Activated CD4-positive, alpha-beta T cell treated with anti-CD3 and anti-CD28 coated beads for 36 hours (primary cell): ENCODE measurements around the gene ZNF554. TPM values are rescaled to one million over a fixed set of nuclear protein-coding genes. Genes with fewer than 3 reads are reported as not detected.

Experiments
- ATAC-seq: fragments of 200-7000 bp; cut with Tn5 transposase; one replicate; pipeline ENCODE4 v1.10.0; 2021; ENCODE audit warnings: mild to moderate bottlenecking, moderate library complexity
- CTCF ChIA-PET: fragments of 350-600 bp; sonication (Branson Sonifier 250); formaldehyde crosslinking; loops from one replicate; lab custom pipeline; 2021; ENCODE audit warnings: antibody characterized with exemption; lab: Charles Lee
- POLR2A ChIA-PET: fragments of 350-600 bp; sonication (Branson Sonifier 250); formaldehyde crosslinking; loops from one replicate; lab custom pipeline; 2021; ENCODE audit warnings: antibody characterized with exemption, inconsistent platforms; lab: Charles Lee
- DNase-seq: peaks from one replicate; pipeline ENCODE4 v3.0.0-alpha.2; 2020
- H3K27ac Mint-ChIP-seq: one replicate; pipeline ENCODE4 v1.8.0; 2021; ENCODE audit warnings: mixed read lengths
- H3K27me3 Mint-ChIP-seq: one replicate; pipeline ENCODE4 v1.8.0; 2021; ENCODE audit warnings: mixed read lengths
- H3K36me3 Mint-ChIP-seq: one replicate; pipeline ENCODE4 v1.8.0; 2021; ENCODE audit warnings: low read depth, mixed read lengths
- H3K4me1 Mint-ChIP-seq: one replicate; pipeline ENCODE4 v1.8.0; 2021; ENCODE audit warnings: mixed read lengths
- H3K4me3 Mint-ChIP-seq: one replicate; pipeline ENCODE4 v1.8.0; 2021; ENCODE audit warnings: mild to moderate bottlenecking, moderate library complexity, mixed read lengths
- H3K9me3 Mint-ChIP-seq: one replicate; pipeline ENCODE4 v1.8.0; 2021; ENCODE audit warnings: low read depth, mixed read lengths
- intact Hi-C, 2 experiments: fragments of 100-400 bp; cut with DNase I in 1 of 2; cut with micrococcal nuclease in 1 of 2; formaldehyde crosslinking; loops; one replicate each; pipeline versions ENCODE4 v1.14.2 to v1.15.1; 2022 to 2024; cut with DNase I, micrococcal nuclease
- total RNA-seq, 2 experiments: library from RNA; stranded (reverse); gene quantifications; one replicate each; pipeline ENCODE4 v1.2.3, GENCODE V29; 2021

ZNF554 gene
- total RNA-seq, 2 experiments from 2014 or later, result 1.9 to 2.3 TPM

DNA sequence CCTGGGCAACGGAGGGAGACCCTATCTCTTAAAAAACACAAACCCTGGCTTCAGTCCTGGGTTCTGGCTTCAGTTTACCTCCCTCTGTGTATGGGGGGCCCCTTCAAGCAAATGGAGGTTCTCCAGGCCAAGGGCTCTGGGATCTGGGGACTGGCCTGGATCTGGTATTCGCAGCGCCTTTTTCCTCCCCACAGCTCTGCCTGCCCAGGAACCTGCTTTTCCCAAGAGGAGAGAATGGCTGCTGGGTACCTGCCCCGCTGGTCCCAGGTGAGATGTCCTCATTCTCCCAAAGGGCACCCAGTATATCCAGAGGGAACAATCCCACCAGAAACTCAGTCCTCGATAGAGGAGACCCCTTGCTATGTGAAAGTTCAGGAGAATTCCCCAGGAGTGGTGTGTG, 3.2 kb downstream of the ZNF554 start:
- H3K4me1 Mint-ChIP-seq, result peaks cover 8% of the 10 kb centered on the region
- H3K4me3 Mint-ChIP-seq, result no peak overlapping the region
- H3K27ac Mint-ChIP-seq, result no peak overlapping the region
- H3K27me3 Mint-ChIP-seq, result no peaks in the 10 kb centered on the region
- CTCF ChIA-PET, result no interaction called here
- DNase-seq (no peak), ATAC-seq (no peak)
- peaks cover 2% of the 10 kb centered on the region for H3K9me3 Mint-ChIP-seq
- peaks cover 21% of the 10 kb centered on the region for H3K36me3 Mint-ChIP-seq
- intact Hi-C loops, result loop anchor here in 1 of 2 experiments (5.0 kb wide), 1 partner anchor 49 kb away; no protein-coding TSS in a partner anchor
- POLR2A ChIA-PET, result interaction anchor here (0.6 kb wide), 1 partner anchor 350 kb away, joined by 3 read pairs; no protein-coding TSS in a partner anchor

DNA sequence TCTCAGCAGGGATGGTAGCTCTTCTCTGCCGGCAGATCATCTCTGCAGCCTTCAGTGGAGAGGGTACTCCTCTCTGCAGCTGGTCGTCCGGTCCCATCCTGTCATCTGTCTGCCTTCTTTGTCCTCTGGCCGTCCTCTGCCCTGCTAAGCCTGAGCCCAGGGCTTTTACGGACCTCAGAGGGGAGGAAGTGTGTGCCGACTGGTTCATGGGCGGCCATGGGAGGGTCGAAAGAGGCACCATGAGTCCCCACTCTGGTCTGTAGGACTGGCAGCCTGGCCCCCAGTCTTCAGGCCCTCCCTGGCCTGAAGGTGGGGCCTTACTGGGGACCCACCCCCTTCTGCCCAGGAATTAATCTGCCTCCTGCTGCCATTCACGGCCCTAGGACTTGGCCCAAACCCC, 4.0 kb downstream of the ZNF554 start:
- intact Hi-C loops, result loop anchor here in 1 of 2 experiments (5.0 kb wide), 1 partner anchor 49 kb away; no protein-coding TSS in a partner anchor
- no peak for ATAC-seq
- Mint-ChIP-seq H3K9me3 (peaks cover 7% of the 10 kb centered on the region), H3K36me3 (peaks cover 28% of the 10 kb centered on the region), H3K27me3 (no peaks in the 10 kb centered on the region), H3K4me3 (no peak overlapping the region), H3K27ac (no peak overlapping the region), H3K4me1 (peaks cover 8% of the 10 kb centered on the region)
- ChIA-PET CTCF (no interaction called here), POLR2A (interaction anchor here (1.1 kb wide), 1 partner anchor 165 kb away, joined by 3 read pairs; no protein-coding TSS in a partner anchor)
- no peak for DNase-seq

DNA sequence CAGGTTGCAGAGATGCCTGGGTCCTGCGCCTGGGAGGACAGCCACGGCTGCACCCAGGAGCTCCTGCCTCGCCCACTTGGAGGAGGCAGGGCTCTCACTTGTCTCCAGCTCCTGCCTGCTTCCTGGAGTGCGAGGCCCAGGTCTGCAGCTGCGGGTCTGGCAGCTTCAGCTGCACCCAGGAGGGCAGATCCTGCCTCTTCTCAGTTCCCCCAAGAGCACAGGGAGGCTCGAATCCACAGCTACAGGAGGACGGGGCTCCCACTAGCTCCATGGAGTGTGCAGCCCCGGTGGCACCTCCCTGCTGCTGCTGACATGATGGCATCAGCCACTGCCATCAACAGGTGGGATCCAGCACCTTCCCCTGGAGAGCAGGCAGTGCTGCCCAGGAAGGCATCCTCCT, 4.5 kb downstream of the ZNF554 start:
- Mint-ChIP-seq H3K4me1 (peaks cover 8% of the 10 kb centered on the region), H3K27ac (no peak overlapping the region), H3K9me3 (peaks cover 7% of the 10 kb centered on the region), H3K36me3 (peaks cover 31% of the 10 kb centered on the region), H3K4me3 (no peak overlapping the region), H3K27me3 (no peaks in the 10 kb centered on the region)
- ChIA-PET POLR2A (interaction anchor here (1.1 kb wide), 1 partner anchor 166 kb away, joined by 3 read pairs; no protein-coding TSS in a partner anchor), CTCF (interaction anchor here (0.6 kb wide), 1 partner anchor 42 kb away, joined by 4 read pairs; no protein-coding TSS in a partner anchor)
- DNase-seq (no peak), ATAC-seq (no peak)
- intact Hi-C loops, result loop anchor here in 1 of 2 experiments (5.0 kb wide), 1 partner anchor 48 kb away; no protein-coding TSS in a partner anchor

DNA sequence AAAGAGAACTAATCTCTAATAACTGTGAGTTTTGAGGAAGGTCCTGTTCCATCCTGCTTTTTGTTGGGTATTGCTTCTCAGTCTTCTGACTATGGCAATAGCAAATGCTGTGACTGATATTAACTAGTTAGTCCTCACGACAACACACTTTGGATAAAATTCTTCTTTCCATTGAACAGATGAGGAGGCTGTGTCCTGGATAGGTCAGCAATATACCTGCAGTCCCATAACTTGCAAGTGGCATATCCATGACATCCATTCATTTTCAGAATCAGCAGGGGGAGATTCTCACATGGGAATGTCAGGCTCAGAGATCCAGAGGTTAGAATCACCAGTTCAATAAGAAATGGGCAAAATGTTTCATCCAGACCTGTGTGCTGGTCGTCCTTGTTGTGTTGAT, 7.4 kb downstream of the ZNF554 start:
- Mint-ChIP-seq H3K4me3 (no peak overlapping the region), H3K27ac (no peak overlapping the region), H3K4me1 (no peaks in the 10 kb centered on the region), H3K36me3 (peaks cover 46% of the 10 kb centered on the region), H3K9me3 (peaks cover 7% of the 10 kb centered on the region), H3K27me3 (no peaks in the 10 kb centered on the region)
- intact Hi-C loops, result no loop called here
- POLR2A ChIA-PET, result no interaction called here
- ATAC-seq, result no peak
- DNase-seq, result no peak
- CTCF ChIA-PET, result no interaction called here

DNA sequence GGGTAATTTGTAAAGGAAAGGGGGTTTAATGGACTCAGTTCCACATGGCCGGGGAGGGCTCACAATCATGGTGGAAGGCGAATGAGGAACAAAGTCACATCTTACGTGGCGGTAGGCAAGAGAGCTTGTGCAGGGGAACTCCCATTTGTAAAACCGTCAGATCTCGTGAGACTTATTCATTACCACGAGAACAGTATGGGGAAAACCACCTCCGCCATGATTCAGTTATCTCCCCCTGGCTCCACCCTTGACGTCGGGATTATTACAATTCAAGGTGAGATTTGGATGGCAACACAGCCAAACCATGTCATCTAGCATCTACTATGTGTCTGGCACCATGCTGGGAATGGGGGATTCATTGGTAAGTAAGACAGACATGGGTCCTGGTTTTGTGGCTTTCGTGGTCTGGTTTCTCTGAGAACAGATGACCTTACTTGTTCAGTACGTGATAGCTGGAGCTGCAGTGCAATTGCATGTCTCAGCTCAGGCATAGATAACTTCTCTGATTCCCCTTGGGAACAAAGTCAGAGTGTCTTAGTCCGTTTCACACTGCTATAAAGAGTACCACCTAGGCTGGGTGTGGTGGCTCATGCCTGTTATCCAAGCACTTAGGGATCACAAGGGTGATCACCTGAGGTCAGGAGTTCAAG, 8.3 kb downstream of the ZNF554 start:
- no peak overlapping the region for H3K27ac Mint-ChIP-seq

DNA sequence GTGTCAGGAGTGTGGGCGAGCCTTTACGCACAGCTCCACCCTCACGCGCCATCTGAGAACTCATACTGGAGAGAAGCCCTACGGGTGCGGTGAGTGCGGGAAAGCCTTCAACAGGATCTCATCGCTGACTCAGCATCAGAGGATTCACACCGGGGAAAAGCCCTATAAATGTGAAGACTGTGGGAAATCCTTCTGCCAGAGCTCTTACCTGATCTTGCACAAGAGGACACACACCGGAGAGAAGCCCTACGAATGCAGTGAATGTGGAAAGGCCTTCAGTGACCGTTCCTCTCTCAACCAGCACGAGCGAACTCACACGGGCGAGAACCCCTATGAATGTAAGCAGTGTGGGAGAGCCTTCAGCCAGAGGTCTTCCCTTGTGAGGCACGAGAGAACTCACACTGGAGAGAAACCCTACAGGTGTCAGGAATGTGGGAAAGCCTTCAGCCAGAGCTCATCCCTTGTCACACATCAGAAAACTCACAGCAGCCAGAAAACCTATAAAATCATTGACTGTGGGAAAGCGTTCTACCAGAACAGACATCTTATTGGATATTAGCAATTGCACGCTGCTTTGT, 14.7 kb downstream of the ZNF554 start:
- ATAC-seq, result no peak
- POLR2A ChIA-PET, result no interaction called here

More for the DNA sequence above, 8.3 kb downstream of the ZNF554 start:
- H3K36me3 Mint-ChIP-seq, result peaks cover 55% of the 10 kb centered on the region
- intact Hi-C loops, result no loop called here
- H3K4me1 Mint-ChIP-seq, result no peaks in the 10 kb centered on the region
- no peaks in the 10 kb centered on the region for H3K27me3 Mint-ChIP-seq
- no peak for ATAC-seq
- ChIA-PET CTCF (interaction anchor here (1.1 kb wide), 1 partner anchor 9 kb away, joined by 3 read pairs; no protein-coding TSS in a partner anchor), POLR2A (interaction anchor here (0.6 kb wide), 1 partner anchor 128 kb away, joined by 3 read pairs; no protein-coding TSS in a partner anchor)
- no peak overlapping the region for H3K4me3 Mint-ChIP-seq
- DNase-seq, result no peak
- H3K9me3 Mint-ChIP-seq, result peaks cover 16% of the 10 kb centered on the region

DNA sequence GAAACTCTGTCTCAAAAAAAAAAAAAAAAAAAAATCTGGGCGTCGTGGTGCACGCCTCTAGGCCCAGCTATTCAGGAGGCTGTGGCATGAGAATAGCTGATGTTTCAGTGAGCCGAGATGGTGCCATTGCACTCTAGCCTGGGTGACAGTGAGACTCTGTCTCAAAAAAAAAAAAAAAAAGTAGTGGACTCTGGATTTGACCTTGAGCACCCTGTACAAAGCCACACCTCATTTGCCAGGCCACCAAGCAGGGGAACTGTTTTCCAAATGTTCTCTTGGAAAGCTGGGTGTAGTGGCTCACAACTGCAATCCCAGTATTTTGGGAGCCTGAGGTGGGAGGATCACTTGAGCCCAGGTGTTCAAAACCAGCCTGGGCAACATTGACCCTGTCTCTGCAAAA, 17.8 kb downstream of the ZNF554 start:
- H3K9me3 Mint-ChIP-seq, result peaks cover 40% of the 10 kb centered on the region
- intact Hi-C loops, result no loop called here
- H3K4me1 Mint-ChIP-seq, result peaks cover 4% of the 10 kb centered on the region
- peaks cover 42% of the 10 kb centered on the region for H3K36me3 Mint-ChIP-seq
- H3K27ac Mint-ChIP-seq, result no peak overlapping the region
- no peak overlapping the region for H3K4me3 Mint-ChIP-seq
- POLR2A ChIA-PET, result no interaction called here
- CTCF ChIA-PET, result interaction anchor here (0.6 to 1.6 kb wide), 3 partner anchors 16 to 528 kb away, joined by 3 to 5 read pairs (median 5); no protein-coding TSS in a partner anchor
- no peaks in the 10 kb centered on the region for H3K27me3 Mint-ChIP-seq
- no peak for ATAC-seq
- no peak for DNase-seq

More for the DNA sequence above, 14.7 kb downstream of the ZNF554 start:
- no peaks in the 10 kb centered on the region for H3K27me3 Mint-ChIP-seq
- no peak for DNase-seq
- intact Hi-C loops, result loop anchor here in 1 of 2 experiments (1.0 kb wide), 1 partner anchor 99 kb away; no protein-coding TSS in a partner anchor
- CTCF ChIA-PET, result interaction anchor here (0.6 kb wide), 1 partner anchor 15 kb away, joined by 3 read pairs; no protein-coding TSS in a partner anchor
- H3K4me1 Mint-ChIP-seq, result no peaks in the 10 kb centered on the region
- H3K27ac Mint-ChIP-seq, result no peak overlapping the region
- H3K4me3 Mint-ChIP-seq, result no peak overlapping the region
- peaks cover 61% of the 10 kb centered on the region for H3K36me3 Mint-ChIP-seq
- H3K9me3 Mint-ChIP-seq, result peaks cover 44% of the 10 kb centered on the region

DNA sequence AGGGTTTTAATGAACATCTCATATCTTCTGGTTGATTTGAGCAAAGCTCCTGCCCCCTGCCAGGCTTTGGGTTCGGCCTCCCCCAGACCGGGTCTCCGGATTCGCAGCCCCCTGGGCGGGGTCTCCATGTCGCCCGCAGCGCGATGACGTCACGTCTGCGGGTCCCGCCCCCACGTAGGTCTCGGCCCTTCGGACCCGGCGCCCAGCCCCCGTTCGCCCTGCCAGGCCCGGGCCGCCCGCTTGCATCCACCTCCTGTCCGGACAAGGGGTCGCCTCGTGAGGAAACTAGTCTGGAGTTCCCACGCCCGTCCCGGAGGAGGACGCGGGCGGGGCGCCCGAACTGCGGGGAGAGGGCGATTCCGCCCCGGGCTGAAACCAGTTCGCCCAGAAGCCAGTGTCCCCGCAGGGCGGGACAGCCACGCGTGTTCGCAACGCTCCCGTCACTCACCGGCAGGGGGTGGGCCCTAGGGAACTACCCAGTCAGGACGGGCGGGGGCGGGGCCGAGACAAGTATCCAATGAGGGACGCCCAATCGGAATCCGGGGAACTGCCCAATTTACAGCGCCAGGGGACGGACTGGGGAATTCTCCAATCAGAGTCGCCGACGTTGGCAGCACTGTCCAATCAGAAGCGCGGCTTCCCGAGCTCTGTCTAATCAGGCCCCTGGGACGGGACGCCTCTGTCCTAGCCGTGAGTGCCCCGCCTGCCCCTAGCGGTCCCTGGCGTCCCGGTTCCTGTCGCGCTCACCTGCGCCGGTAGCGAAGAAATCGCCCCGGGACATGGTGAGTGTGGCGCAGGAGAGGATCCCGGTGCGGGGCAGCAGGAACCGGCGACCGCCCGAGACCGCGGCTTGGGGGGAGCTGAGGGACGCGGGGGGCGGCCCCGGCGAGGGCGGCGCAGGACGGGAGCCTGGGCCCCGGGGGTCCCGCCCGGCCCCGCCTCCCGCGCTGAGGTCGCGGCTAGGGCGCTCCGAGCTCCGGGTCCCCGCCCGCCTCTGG, 21.4 kb downstream of the ZNF554 start, which contains the start of gene ZNF555:
Gene ZNF555, plus strand, starts transcription at position 682 of the 998 bp plus-strand sequence. Its CDS starts 98 bp downstream, at position 780.
- POLR2A ChIA-PET, result interaction anchor here (0.6 to 1.6 kb wide), 3 partner anchors 16 to 1237 kb away, joined by 3 to 7 read pairs (median 3); no protein-coding TSS in a partner anchor
- H3K27me3 Mint-ChIP-seq, result no peaks in the 10 kb centered on the region

DNA sequence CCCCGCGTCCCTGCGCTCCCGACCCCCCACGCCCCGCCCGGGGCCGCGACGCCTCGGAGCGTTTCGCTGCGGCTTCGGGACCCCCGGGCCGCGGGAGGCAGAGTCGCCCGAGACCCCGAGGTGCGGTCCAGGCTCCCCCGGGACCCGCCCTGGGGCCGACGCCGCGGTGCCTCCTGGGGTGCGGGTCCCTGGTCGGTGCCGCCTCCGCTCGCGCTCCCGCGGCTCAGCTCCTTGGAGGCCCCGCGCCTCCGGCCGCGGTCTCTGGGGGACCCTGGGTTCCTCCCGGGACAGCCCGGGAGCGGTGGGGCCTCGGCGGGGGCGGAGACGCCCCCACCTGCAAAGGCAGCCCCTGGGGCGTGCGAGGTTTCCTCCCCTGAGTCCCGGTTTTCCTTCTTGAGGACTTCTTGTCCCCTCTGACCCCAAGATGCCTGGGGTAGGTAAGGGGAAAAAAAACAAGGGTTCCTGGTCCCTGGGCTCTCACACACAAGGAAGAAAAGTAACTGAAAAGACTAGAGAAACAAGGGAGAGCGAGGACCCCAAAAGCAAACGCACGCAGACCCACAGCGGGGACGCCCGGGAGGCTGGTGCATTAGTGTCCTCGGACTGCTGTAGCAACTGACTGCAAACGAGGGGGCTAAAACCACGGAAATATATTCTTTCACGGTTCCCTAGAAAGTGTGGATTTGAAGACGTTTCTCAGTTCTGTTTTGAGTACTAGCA, 22.3 kb downstream of the ZNF554 start:
- peaks cover 2% of the 10 kb centered on the region for H3K9me3 Mint-ChIP-seq
- ATAC-seq, result no peak
- POLR2A ChIA-PET, result interaction anchor here (1.6 kb wide), 1 partner anchor 109 kb away, joined by 7 read pairs; no protein-coding TSS in a partner anchor
- no peaks in the 10 kb centered on the region for H3K27me3 Mint-ChIP-seq
- intact Hi-C loops, result loop anchor here (1.0 to 2.0 kb wide), 10 partner anchors 23 to 606 kb away; partner anchors contain the start of genes ZNF57 (in 2 of the 2), GNG7 (in 1 of the 2), LMNB2 (in 1 of the 2) and PLEKHJ1 (in 1 of the 2)
- no peak overlapping the region for H3K27ac Mint-ChIP-seq
- CTCF ChIA-PET, result interaction anchor here (1.0 to 1.6 kb wide), 7 partner anchors 9 to 108 kb away, joined by 3 to 9 read pairs (median 4); partner anchors contain the start of genes ZNF554 and ZNF556
- peak; percentile 32 for DNase-seq
- peak overlapping the region; percentile 68 for H3K4me3 Mint-ChIP-seq
- H3K36me3 Mint-ChIP-seq, result peaks cover 16% of the 10 kb centered on the region
- H3K4me1 Mint-ChIP-seq, result peaks cover 11% of the 10 kb centered on the region

More for the DNA sequence above, 21.4 kb downstream of the ZNF554 start, which contains the start of gene ZNF555:
- intact Hi-C loops, result loop anchor here (1.0 to 2.0 kb wide), 10 partner anchors 22 to 605 kb away; partner anchors contain the start of genes ZNF57 (in 2 of the 2), GNG7 (in 1 of the 2), LMNB2 (in 1 of the 2) and PLEKHJ1 (in 1 of the 2)
- Mint-ChIP-seq H3K27ac (peak within 1 kb of the TSS; percentile 55), H3K9me3 (peaks cover 10% of the 10 kb centered on the region), H3K36me3 (peaks cover 19% of the 10 kb centered on the region), H3K4me3 (peak within 1 kb of the TSS; percentile 77), H3K4me1 (peaks cover 11% of the 10 kb centered on the region)
- CTCF ChIA-PET, result interaction anchor here (0.6 to 1.6 kb wide), 10 partner anchors 10 to 1339 kb away, joined by 3 to 9 read pairs (median 4); partner anchors contain the start of genes ZNF554 and ZNF556
- ATAC-seq (peak; percentile 100), DNase-seq (peak; percentile 99)
